HG03025 (cell line): ENCODE data around the gene EFNA5.
"Not testable (repeated sequence)": the region's sequence is repeated elsewhere in the genome, so short reads cannot be mapped to it uniquely, and the experiment has no call there.

ENCODE experiments used
- ATAC-seq: cut with Tn5 transposase; IDR thresholded peaks from one replicate; pipeline ENCODE4 v1.9.1; 2021; ENCODE audit warnings: mild to moderate bottlenecking, moderate library complexity; ENCODE audit not compliant: unreplicated experiment, low FRiP score

Gene EFNA5

DNA sequence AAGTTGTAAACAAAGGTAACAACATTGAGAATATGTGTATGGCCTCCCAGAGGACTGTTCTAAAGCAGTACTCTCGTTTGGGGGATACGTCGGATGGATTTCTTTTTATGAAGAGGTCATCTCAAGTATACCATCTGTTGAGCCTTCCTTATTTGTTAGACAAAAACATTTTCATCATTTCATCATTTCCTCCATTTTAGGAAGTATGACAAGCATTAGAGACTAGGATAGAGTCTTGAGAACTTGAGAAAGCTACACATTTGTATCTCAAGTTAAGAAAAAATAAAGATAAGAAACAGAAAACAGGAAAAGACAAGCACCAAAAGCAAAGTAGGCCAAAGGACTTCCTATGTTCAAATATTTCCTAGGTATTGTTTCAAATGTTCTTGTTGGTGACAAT, 307.0 kb downstream of the EFNA5 start:
- ATAC-seq = no peak

DNA sequence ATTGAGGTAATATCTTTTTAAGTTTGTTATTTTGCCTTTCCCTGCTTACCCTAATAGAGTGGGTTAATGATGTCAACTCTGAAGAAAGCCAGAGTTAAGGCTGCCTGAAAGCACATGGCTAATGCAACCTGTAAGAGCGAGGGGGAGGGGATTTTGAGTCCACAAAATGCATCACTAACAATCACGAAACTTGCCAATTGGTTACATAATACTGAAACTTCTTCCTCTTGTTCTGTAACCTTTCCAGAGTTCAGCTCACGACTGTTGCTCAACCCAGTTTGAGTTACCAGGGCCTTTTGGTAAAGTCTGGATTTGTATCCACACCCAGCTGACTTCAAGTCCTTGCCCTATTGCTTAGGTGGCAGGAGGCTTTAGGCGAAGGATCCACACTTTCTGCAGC, 308.8 kb downstream of the EFNA5 start:
- no peak for ATAC-seq

DNA sequence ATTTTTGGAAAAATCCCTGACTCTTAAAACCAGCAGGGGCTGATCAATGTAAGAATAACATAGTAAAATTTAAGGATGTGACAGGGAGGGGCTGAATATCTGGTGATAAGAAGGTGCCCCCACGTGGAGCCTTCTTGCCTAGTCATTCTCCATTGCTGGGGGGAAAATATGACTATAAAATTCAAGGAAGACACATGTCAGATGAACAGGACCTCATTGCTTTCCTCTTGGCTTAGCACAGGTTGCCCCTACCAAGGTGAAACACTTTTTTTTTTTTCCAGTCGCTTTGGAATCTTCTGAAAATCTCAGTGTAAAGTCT, 310.9 kb downstream of the EFNA5 start:
- ATAC-seq = no peak

DNA sequence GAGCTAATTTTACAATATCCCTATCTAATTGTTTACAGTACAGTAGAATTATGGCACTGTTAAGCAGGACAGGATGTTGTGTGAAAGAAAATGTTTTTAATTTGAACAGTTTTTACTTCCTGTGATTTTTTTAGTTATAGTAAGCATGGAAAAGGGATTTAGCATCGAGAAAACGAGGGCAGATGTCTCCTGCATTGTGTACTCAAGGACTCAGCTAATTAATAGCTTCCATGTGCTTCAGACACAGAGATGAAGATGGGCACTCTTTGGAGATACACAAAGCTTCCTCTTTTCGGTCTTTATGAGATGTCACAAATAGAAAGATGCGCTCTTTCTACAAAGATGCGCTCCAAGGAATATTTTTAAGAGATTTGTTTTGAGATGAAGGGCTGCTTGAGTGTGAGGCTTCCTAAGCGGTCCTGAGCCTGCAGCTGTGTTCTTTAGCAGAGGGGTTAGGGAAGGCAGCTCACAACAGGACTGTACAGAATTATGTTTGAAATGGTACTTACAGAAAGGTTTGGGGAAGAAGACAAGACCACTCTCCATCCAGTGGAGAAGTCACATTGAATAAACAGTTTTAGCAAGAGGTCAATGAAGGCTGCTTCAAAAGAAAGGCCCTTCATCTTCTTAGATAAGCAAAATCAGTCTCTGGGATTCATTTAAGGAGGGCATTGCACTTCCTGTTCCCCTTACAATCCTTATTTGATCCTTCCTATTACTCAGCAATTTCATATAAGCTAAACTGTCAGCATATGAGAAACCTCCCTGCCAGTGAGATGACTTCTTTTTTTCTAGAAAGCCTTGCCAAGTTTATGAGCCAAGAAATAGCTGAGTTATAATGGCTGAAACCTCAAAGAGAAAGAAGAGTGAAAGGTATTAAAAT, 311.5 kb downstream of the EFNA5 start:
- ATAC-seq = no peak

DNA sequence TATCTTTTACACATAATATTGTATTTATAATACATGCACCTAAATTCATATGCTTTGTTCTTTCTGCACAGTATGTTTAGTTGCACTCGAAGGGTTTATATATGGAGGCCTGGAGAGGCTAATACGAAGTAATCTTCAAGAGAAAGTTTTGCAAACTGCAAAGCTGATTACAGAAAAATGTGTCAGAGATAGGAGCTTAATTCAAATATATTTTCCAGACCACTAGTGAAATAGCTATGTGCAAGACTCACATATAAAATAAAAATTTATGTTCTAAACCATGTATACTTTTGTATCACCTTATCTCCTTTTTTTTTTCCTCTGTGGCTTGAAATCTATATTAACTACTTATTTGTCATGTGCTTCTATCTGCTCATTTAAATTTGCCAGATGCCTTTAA, 313.8 kb downstream of the EFNA5 start:
- no peak for ATAC-seq

DNA sequence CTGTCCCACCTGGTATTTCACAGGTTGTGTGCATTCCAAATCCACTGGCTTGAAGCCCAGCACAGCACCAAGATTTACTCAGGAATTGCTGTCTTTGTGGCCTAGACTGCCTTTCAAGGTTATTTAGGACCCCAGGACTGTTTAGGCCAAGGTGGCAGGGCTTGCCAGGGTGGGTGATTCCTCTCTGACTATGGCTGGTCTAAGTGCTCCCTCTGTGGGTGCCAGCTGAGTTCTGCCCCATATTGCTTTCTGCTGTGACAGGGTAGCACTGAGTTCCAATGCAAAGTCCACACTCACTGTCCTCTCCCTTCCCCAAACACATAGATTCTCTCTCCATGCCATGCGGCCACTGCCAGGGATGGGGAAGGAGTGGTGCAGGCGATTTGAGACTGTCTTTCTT, 318.2 kb downstream of the EFNA5 start:
- no peak for ATAC-seq

DNA sequence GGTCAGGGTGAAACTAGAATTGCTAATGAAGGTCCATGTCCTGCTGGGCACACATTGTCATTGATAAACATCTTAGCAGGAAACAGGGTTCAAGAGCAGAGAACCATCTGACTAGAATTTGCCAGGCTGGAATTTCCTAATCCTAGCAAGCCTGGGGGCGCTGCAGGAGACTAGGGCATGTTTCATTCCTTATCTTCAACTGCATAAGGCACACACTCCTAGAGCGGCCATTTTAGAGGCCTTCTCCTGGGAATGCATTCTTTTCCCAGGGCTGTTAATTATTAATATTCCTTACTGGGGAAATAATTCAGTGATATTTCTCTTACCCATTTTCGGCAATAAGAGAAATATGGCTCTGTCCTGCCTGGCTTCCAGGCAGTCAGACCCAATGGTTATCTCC, 324.2 kb downstream of the EFNA5 start:
- ATAC-seq = not testable (repeated sequence)

DNA sequence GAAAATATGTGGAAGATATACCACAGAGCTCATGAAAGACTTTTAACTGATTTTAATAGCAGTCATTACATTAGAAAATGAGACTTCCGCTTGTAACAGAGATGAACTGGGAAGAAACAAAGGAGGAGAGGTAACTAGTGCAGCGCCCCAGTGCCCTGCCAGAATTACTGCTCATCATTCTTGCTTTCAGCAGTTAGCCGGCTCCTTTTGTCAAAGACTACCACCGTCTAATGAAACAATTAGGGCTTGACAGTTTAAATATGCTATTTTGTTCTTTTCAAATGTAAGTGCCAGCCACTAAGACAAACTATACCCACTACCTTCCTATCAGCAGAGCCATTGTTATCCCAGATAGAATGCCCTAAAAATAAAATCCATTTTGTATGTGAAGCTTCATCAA, 328.4 kb downstream of the EFNA5 start:
- ATAC-seq = no peak

DNA sequence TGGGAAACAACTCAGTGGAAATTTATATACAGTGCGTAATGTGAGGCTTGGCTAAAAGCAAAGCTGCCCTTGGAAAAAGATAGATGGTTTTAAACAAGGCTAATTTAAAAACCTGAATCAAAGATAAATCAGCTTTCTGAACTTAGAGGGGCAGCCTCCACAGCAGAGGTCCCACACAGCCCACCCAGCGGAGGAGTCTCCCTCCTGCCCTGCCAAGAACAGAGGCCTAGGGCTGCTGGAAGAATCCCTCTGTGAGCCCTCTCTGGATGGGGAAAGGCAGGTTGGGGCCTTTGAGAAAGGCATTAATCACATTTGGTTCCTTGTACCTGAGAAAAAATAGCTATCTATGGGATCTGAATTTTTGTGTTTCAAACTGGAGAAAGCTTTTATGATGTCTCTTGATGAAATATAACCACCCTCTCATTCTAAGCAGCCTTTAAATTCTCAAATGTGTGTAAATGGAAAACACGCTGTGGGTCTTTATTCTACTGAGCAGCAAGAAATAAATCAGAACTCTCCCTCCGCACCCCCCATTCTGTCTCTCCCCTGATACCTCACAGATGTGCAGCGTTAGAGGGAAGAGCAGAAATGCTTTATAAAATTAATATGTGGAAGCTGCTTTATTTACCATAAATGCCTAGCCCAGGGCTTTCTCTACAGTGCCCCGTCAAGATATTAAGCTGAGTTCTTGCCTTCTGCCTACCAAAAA, 329.2 kb downstream of the EFNA5 start:
- no peak for ATAC-seq

DNA sequence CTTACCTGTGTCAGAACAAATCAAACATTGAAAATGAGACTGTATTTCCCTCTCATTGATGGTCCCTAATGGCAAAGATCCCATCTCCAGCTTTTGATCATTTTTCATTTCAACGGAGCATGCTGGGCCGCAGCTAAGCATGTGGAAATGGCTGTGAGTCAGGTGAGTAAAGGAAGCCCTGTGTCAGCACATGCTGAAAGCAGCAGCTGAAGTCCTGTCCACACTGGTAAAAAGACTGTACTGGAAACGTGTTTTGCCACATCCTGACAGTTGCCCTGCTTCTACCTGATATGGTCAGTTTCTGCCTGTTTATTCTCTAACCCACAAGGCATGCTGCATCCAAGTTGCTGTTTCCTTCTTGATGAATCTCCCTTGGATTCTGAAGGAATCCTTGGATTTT, 330.1 kb downstream of the EFNA5 start:
- ATAC-seq = no peak

DNA sequence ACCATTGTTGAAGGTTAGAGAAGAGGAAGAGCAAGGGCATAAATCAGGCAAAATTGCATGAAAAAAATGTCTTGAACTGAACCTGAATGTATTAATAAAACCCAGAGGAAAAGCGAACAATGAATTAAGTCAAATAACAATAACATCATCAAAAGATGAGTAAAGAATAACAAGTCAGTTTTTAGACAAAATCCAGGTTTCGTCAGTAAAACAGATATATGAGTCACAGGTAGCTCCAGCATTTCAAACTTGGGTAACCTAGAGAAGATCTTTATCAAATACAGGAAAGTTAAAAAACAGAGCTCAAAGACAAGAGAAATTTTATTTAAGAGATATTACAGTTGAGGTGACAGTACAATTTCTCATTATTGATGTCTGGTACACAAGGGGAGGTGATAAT, 332.4 kb downstream of the EFNA5 start:
- no peak for ATAC-seq

DNA sequence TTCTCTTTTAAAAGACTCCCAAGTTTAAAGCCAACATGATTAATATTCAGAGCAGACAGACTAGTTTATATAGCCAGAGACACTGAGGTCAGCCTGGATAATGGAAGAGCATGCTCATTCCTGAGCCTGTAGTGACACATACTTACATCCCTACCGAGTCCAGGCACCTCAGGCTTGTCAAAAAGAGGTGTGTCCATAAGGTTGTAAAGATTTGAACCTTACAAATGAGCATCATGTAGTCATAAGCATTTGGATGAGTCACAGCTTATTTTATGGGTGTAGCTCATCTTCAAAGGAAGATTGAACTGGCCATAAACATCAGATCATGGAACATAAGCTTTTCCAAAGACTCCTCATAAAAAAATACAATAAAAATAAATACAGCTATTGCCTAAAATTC, 333.5 kb downstream of the EFNA5 start:
- ATAC-seq = no peak

DNA sequence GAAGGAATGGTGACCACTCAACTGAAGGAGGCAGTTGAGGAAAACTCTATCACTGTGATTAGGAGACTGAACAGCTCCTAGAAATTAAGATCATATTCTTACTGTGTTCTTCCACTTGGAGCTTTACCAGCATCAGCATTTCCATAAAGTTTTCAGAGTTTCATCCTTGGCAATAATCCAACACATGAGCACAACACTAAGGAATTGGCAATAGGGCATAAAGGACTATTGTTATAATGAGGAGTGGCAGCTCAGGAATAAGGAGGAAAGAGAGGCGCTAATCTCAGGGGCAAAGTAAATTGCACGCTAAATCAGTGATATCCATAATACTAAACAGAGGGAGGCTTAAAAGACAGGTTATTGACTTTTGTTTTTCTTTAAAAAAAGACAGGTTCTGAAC, 338.9 kb downstream of the EFNA5 start:
- ATAC-seq = no peak

DNA sequence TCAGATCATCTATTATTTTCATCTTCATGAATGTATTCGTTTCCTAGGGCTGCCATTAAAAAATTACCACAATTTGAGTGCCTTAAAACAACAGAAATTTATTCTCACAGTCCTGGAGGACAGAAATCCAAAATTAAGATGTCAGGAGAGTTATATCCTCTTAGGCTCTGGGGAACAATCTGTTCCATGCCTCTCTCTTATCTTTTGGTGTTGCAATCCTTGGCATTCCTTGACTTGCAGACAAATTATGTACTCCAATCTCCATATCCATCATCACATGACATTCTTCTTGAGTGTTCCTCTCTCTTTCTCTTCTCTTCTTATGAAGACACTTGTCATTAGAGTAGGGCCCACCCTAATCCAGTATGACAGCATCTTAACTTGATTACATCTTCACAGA, 339.4 kb downstream of the EFNA5 start:
- no peak for ATAC-seq

DNA sequence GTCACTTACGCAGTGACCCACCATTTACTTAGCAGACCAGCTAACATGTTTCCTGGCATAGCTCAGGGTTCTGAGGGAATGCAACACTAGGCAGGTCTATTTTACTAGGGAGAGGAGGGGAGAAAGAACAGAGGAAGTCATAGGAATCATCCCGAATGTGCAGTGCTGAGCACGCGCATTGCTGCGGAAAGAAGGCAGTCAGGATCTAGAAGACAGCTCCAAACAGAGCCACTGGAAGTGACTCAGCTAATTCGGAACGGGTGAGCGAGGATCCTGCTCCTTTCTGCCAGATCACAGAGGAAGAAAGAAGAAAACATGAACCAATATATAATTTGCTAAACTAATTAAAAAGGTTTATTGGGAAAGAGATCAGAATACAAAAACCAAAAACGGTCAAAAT, 339.8 kb downstream of the EFNA5 start:
- no peak for ATAC-seq

DNA sequence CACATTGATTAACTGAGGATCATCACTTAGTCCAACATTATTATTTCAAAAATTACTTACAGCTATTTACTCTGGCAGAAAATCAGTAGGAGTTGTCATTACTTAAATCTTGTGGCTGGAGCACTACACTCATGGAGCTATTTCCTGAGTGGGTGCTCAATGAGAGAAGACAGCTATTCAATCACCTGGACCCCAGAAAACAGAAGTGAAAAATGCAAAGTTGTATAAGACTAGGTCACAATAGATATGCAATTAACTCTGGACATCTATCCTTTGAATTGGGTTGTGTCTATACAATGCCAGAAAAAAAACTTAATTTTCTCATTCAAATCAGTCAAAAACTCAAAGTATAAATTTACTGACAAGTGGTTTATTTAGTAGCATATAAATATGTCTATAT, 340.9 kb downstream of the EFNA5 start:
- ATAC-seq = no peak
